ENCODE results near the gene WRNIP1. TPM values are rescaled to one million over a fixed set of nuclear protein-coding genes. Genes with fewer than 3 reads are reported as not detected.

Gene WRNIP1
- total and polyA plus RNA-seq, 9 of the 15 experiments (the other 6 are each of a cell fraction or from before 2014, with no cell fraction given): 13.2 to 63.6 (median 48.6) TPM

DNA sequence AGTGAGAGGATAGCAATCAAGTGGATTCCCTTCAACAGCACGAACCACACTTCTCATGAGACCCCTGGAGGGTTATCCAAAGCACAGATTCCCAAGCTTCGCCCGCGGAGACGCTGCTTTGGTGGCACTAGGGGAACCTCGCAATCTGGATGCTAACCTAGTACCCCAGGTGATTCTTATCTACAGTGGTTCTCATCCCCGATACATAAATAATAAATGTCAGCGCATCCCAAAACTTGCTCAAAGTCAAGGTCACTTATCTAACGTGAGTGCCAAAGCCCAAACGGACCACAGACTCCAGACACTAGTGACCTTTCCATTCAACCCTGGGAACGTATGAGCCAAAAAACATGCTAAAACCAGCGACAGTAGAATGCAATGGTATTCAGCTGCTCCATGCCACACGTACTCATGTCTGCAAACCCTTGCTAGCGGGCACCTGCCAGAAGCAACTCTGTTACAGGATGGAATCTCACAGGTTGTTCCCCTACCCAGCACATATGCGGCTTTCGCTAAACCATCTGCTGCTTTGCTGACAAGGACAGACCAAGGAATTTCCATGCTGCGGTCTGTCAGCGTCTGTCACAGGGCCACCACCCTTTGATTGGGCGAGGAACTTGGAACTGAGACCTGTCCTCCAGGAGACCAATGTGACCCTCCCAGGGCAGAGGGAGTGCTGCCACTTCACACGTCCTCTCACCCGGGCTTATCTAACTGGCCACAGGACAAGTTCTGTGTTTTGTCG is 31.3 kb upstream of the WRNIP1 start (continued):
- TF ChIP-seq, protein P1, sequence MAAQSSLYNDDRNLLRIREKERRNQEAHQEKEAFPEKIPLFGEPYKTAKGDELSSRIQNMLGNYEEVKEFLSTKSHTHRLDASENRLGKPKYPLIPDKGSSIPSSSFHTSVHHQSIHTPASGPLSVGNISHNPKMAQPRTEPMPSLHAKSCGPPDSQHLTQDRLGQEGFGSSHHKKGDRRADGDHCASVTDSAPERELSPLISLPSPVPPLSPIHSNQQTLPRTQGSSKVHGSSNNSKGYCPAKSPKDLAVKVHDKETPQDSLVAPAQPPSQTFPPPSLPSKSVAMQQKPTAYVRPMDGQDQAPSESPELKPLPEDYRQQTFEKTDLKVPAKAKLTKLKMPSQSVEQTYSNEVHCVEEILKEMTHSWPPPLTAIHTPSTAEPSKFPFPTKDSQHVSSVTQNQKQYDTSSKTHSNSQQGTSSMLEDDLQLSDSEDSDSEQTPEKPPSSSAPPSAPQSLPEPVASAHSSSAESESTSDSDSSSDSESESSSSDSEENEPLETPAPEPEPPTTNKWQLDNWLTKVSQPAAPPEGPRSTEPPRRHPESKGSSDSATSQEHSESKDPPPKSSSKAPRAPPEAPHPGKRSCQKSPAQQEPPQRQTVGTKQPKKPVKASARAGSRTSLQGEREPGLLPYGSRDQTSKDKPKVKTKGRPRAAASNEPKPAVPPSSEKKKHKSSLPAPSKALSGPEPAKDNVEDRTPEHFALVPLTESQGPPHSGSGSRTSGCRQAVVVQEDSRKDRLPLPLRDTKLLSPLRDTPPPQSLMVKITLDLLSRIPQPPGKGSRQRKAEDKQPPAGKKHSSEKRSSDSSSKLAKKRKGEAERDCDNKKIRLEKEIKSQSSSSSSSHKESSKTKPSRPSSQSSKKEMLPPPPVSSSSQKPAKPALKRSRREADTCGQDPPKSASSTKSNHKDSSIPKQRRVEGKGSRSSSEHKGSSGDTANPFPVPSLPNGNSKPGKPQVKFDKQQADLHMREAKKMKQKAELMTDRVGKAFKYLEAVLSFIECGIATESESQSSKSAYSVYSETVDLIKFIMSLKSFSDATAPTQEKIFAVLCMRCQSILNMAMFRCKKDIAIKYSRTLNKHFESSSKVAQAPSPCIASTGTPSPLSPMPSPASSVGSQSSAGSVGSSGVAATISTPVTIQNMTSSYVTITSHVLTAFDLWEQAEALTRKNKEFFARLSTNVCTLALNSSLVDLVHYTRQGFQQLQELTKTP (IDR thresholded peaks at IDR 0.05; ENCODE audit: low read depth in 1 of 2, partially characterized antibody in 2 of 2): no peak
- TF ChIP-seq ZNF589 (CRISPR knock-in tag; IDR thresholded peaks at IDR 0.05; ENCODE audit: low read depth): peak; percentile 71; the same call in 1 of the 2 replicates
- TF ChIP-seq MYC (IDR thresholded peaks at IDR 0.05; ENCODE audit: low read depth, low read length): no peak
- peak; percentile 27; the same call in 1 of the 2 replicates for TF ChIP-seq MYC (CRISPR knock-in tag; IDR thresholded peaks at IDR 0.05; ENCODE audit: borderline replicate concordance, low read depth)
- no peak for TF ChIP-seq BRF1 (IDR thresholded peaks at IDR 0.05; ENCODE audit: borderline replicate concordance, extremely low read depth, insufficient read length)
- TF ChIP-seq ZC3H11A (IDR thresholded peaks at IDR 0.05; ENCODE audit: low read depth, low read length): no peak
- TF ChIP-seq, protein P2, sequence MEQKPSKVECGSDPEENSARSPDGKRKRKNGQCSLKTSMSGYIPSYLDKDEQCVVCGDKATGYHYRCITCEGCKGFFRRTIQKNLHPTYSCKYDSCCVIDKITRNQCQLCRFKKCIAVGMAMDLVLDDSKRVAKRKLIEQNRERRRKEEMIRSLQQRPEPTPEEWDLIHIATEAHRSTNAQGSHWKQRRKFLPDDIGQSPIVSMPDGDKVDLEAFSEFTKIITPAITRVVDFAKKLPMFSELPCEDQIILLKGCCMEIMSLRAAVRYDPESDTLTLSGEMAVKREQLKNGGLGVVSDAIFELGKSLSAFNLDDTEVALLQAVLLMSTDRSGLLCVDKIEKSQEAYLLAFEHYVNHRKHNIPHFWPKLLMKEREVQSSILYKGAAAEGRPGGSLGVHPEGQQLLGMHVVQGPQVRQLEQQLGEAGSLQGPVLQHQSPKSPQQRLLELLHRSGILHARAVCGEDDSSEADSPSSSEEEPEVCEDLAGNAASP (IDR thresholded peaks at IDR 0.05): no peak
- TF ChIP-seq ZNF76 (CRISPR knock-in tag; IDR thresholded peaks at IDR 0.05; ENCODE audit: borderline replicate concordance): 0 out of 2 replicates have a peak, but pooled peaks have one; percentile 18
- TF ChIP-seq, protein P3, sequence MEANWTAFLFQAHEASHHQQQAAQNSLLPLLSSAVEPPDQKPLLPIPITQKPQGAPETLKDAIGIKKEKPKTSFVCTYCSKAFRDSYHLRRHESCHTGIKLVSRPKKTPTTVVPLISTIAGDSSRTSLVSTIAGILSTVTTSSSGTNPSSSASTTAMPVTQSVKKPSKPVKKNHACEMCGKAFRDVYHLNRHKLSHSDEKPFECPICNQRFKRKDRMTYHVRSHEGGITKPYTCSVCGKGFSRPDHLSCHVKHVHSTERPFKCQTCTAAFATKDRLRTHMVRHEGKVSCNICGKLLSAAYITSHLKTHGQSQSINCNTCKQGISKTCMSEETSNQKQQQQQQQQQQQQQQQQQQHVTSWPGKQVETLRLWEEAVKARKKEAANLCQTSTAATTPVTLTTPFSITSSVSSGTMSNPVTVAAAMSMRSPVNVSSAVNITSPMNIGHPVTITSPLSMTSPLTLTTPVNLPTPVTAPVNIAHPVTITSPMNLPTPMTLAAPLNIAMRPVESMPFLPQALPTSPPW (CRISPR knock-in tag; IDR thresholded peaks at IDR 0.05): no peak
- TF ChIP-seq UBTF (IDR thresholded peaks at IDR 0.05; ENCODE audit: borderline replicate concordance in 1 of 2, low read depth in 2 of 2, low read length in 2 of 2): no peak
- 0 out of 2 replicates have a peak, but pooled peaks have one; percentile 31 for TF ChIP-seq BCL6 (CRISPR knock-in tag; IDR thresholded peaks at IDR 0.05)
- TF ChIP-seq, protein P4, sequence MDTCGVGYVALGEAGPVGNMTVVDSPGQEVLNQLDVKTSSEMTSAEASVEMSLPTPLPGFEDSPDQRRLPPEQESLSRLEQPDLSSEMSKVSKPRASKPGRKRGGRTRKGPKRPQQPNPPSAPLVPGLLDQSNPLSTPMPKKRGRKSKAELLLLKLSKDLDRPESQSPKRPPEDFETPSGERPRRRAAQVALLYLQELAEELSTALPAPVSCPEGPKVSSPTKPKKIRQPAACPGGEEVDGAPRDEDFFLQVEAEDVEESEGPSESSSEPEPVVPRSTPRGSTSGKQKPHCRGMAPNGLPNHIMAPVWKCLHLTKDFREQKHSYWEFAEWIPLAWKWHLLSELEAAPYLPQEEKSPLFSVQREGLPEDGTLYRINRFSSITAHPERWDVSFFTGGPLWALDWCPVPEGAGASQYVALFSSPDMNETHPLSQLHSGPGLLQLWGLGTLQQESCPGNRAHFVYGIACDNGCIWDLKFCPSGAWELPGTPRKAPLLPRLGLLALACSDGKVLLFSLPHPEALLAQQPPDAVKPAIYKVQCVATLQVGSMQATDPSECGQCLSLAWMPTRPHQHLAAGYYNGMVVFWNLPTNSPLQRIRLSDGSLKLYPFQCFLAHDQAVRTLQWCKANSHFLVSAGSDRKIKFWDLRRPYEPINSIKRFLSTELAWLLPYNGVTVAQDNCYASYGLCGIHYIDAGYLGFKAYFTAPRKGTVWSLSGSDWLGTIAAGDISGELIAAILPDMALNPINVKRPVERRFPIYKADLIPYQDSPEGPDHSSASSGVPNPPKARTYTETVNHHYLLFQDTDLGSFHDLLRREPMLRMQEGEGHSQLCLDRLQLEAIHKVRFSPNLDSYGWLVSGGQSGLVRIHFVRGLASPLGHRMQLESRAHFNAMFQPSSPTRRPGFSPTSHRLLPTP (IDR thresholded peaks at IDR 0.05; ENCODE audit: borderline replicate concordance, extremely low read depth, insufficient read length): no peak
